Measurements from ENCODE around the gene FAM20C.
"Not testable (repeated sequence)": the region's sequence is repeated elsewhere in the genome, so short reads cannot be mapped to it uniquely, and the experiment has no call there.

Gene FAM20C

GRCh38 chr7:193481-194251, 1.3 kb downstream of the FAM20C start:
- no peak for DNase-seq

- DNase-seq = no peak
Measured at GRCh38 chr7:194252-195009, 2.1 kb downstream of the FAM20C start.

- DNase-seq = peak; percentile 36
Measured at GRCh38 chr7:195010-195829, 2.8 kb downstream of the FAM20C start.

DNA sequence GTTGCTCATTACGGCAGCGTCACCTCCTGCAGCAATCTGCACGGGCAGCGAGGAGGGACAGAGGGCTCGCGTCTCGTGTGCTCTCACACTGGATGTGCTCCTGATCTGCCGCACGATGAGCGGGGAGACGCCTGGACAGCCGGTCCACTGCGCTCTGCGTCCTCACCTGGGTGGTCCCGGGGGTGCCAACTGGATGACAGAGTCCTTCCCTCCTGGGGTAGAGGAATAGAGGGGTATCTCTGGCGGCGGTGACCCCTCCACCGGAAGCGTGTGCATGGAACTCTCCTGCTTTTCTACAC, 3.4 kb downstream of the FAM20C start:
- DNase-seq = no peak

DNA sequence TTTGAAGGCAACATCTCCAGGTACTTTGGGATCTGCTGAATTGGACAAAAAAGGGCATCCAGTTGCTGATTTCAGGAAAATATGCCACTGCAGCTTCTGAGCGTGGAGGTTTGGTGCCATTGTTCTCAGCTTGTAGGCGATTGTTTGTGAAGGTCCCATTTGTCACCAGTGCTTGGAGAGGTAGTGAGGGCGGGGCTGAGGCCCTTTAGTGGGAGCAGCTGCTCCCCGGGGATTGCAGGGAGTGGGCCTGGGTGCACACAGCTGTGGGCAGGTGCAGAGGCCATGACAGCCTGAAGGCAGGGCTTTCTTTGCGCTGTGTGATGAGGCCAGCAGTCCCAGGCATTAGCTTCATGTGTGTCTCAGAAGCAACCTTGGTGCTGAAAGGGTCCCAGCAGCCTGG, 3.9 kb downstream of the FAM20C start:
- no peak for DNase-seq

DNA sequence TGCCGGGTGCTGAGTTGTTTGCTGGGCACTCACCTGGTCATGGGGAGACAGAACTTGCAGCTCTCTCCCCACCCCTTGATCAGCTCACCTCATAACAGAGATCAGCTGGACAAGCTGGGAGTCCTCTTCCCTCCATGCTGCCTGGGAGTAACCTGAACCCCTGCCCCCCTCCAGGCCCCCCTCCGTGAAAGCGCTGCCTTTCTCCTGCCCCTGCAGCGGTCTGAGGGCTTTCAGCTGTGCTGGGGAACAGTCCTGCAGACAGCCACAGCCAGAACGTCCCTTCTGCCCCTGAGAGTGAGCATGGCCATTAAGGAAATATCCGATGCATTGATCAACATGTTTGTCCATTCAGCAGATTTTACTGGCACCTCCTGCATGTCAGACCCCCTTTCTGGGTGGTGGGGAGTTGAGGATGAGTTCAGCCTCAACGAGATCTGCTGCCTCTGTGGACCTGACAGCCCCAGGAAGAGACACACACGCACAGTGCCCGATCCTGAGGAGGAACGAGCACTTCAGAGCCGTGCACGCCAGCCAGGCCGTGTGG, 4.5 kb downstream of the FAM20C start:
- no peak for DNase-seq

GRCh38 chr7:197413-198335, 5.3 kb downstream of the FAM20C start:
- DNase-seq = no peak

GRCh38 chr7:199483-200249, 7.3 kb downstream of the FAM20C start:
- DNase-seq = no peak

- DNase-seq = no peak
Measured at GRCh38 chr7:200290-200689, 7.9 kb downstream of the FAM20C start.

GRCh38 chr7:200704-201103, 8.3 kb downstream of the FAM20C start:
- DNase-seq = no peak

DNA sequence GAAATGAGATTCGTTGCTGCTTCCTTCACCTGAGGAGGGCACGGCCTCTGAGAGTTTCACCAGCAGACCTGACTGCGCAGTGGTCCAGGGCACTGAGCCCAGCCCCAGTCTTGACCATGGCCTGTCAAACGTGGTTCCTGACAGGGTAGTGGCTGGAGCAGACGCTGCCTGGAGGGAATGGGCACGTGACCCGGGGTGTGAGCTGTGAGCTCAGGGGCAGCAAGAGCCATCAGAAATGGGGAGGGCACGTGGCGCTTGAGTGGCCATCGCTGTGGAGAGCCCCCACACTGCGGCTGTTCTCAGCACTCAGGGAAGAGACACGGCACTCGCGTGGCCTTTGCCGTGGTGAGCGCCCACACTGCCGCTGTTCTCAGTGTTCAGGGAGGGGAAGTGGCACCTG, 12.0 kb downstream of the FAM20C start:
- DNase-seq = no peak

DNA sequence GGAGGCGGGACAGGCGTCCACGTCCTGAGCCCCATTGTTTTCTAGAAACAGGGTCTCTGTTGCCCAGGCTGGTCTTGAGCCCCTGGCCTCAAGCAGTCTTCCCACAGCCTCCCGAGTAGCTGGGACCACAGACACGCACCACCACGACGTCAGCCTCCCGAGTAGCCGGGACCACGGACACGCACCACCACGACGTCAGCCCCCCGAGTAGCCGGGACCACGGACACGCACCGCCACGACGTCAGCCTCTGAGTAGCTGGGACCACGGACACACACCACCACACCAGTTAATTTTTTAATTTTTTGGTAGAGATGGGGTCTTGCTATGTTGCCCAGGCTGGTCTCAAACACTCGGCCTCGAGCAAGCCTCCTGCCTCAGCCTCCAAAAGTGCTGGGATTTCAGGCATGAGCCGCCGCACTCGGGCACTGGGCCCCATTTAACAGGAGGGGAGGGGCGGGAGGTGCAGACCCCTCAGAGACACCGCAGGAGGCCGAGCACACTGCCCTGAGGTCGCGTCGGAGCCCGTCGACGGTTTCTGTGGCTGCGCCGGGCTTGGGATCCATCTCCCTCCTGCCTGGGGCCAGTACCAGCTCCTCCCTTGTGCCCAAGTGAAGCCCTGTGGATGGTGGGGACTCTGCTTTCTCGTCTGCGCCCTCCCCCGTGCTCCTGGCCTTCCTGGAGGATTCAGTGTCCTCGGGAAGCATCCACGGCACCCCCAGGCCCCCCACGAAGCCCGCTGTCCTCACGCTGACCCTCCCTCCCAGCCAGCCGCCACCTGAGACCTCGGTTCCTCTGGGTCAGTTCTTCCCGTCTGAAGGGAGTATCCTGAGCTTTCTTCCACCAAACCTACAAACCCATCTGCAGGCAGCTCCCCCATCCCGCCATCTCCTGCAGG, 13.0 kb downstream of the FAM20C start:
- DNase-seq = no peak

- DNase-seq = not testable (repeated sequence)
Measured at GRCh38 chr7:206351-206750, 14.0 kb downstream of the FAM20C start.

GRCh38 chr7:207418-208129, 15.2 kb downstream of the FAM20C start:
- DNase-seq = no peak

DNA sequence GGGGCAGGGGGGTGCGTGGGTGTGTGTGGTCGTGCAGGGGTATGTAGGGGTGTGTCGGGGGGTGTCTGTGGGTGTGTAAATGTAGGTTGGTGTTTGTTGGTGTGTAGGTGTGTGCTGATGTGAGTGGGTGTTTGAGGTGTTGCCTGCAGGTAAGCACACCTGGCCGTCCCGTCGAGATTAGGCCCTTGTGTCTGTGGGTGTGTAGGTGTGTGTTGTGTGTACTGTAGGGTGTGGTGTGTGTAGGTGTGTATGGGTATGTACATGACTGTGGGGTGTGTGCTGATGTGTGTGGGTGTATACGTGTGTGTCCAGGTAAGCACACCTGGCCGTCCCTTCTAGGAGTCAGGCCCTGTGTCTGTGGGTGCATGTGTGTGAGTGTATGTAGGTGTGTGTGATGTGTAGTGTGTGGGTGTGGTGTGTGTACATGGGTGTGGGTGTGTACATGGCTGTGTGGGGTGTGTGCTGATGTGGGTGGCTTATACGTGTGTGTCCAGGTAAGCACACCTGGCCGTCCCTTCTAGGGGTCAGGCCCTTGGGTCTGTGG, 15.8 kb downstream of the FAM20C start:
- no peak for DNase-seq

GRCh38 chr7:208816-209215, 16.4 kb downstream of the FAM20C start:
- DNase-seq = no peak

GRCh38 chr7:209416-209815, 17.0 kb downstream of the FAM20C start:
- DNase-seq = no peak

DNA sequence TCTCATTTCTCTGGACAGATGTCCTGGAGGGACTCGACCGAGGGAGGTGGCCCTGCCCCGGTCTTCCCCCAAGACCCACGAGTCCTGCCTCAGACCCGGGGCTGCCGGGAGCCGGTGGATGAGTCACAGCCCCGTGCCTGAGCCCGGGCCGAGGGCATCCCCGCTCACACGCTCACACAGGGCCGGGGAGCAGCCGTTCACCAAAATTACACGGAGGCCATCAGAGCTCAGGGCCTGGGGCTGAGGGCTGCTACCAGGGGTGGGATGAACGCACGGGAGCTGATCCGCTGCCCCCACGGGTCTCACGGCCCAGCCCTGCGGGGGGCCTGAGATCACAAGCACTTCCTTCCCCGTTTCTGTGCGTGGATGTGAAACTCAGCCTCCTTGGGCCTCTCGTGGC, 17.5 kb downstream of the FAM20C start:
- DNase-seq = no peak

GRCh38 chr7:210401-210925, 18.1 kb downstream of the FAM20C start:
- DNase-seq = no peak

Data from fibroblast of skin of abdomen (primary cell).